ENCODE data around the gene IGSF9B. TPM values are rescaled to one million over a fixed set of nuclear protein-coding genes. Genes with fewer than 3 reads are reported as not detected.

IGSF9B gene
- total RNA-seq, 1 experiment from 2014 or later, result 10.1 TPM

GRCh38 chr11:133985981-133986944, 29.5 kb upstream of the IGSF9B start:
- ChIA-PET POLR2A (ENCODE audit: low non-redundant PET) (no interaction called here), CTCF (no interaction called here)
- no peak overlapping the region for H3K27ac ChIP-seq (ENCODE audit: low read depth, low read length, poor library complexity, severe bottlenecking)
- TF ChIP-seq CTCF (conservative IDR thresholded peaks at IDR 0.05; ENCODE audit: low read depth, low read length), result no peak
- no peak for TF ChIP-seq EZH2 (IDR thresholded peaks at IDR 0.05; ENCODE audit: borderline replicate concordance, low read depth, low read length, poor library complexity, severe bottlenecking)
- BruUV-seq (replicated peaks), result no TSS peak
- intact Hi-C loops (cut with micrococcal nuclease; ENCODE audit: unreplicated experiment), result no loop called here
- H3K36me3 ChIP-seq (ENCODE audit: insufficient read depth, low read length, poor library complexity, severe bottlenecking), result no peaks in the 10 kb centered on the region
- DNase-seq (ENCODE audit: low spot score), result peak; percentile 67
- H3K4me1 ChIP-seq (ENCODE audit: insufficient read depth, low read length, poor library complexity, severe bottlenecking), result peaks cover 15% of the 10 kb centered on the region
- H3K4me3 ChIP-seq (ENCODE audit: low read depth, low read length, poor library complexity, severe bottlenecking), result no peak overlapping the region
- no peaks in the 10 kb centered on the region for H3K9me3 ChIP-seq (ENCODE audit: low read depth, low read length, poor library complexity, severe bottlenecking)
- H3K27me3 ChIP-seq (replicated peaks; ENCODE audit: insufficient read depth, low read depth, low read length, poor library complexity), result no peaks in the 10 kb centered on the region

- intact Hi-C loops (cut with micrococcal nuclease; ENCODE audit: unreplicated experiment), result no loop called here
- Histone ChIP-seq H3K27me3 (replicated peaks; ENCODE audit: insufficient read depth, low read depth, low read length, poor library complexity) (no peaks in the 10 kb centered on the region), H3K27ac (ENCODE audit: low read depth, low read length, poor library complexity, severe bottlenecking) (no peak overlapping the region), H3K4me1 (ENCODE audit: insufficient read depth, low read length, poor library complexity, severe bottlenecking) (peaks cover 15% of the 10 kb centered on the region), H3K36me3 (ENCODE audit: insufficient read depth, low read length, poor library complexity, severe bottlenecking) (no peaks in the 10 kb centered on the region), H3K9me3 (ENCODE audit: low read depth, low read length, poor library complexity, severe bottlenecking) (no peaks in the 10 kb centered on the region), H3K4me3 (ENCODE audit: low read depth, low read length, poor library complexity, severe bottlenecking) (no peak overlapping the region)
- DNase-seq (ENCODE audit: low spot score), result no peak
- TF ChIP-seq CTCF (conservative IDR thresholded peaks at IDR 0.05; ENCODE audit: low read depth, low read length) (no peak), EZH2 (IDR thresholded peaks at IDR 0.05; ENCODE audit: borderline replicate concordance, low read depth, low read length, poor library complexity, severe bottlenecking) (no peak)
- POLR2A ChIA-PET (ENCODE audit: low non-redundant PET), result no interaction called here
- no TSS peak for BruUV-seq (replicated peaks)
- CTCF ChIA-PET, result no interaction called here
Observed at GRCh38 chr11:133984828-133985227, 28.1 kb upstream of the IGSF9B start.

- Histone ChIP-seq H3K27me3 (replicated peaks; ENCODE audit: insufficient read depth, low read depth, low read length, poor library complexity) (no peaks in the 10 kb centered on the region), H3K9me3 (ENCODE audit: low read depth, low read length, poor library complexity, severe bottlenecking) (no peaks in the 10 kb centered on the region), H3K4me1 (ENCODE audit: insufficient read depth, low read length, poor library complexity, severe bottlenecking) (peaks cover 15% of the 10 kb centered on the region), H3K4me3 (ENCODE audit: low read depth, low read length, poor library complexity, severe bottlenecking) (no peak overlapping the region), H3K36me3 (ENCODE audit: insufficient read depth, low read length, poor library complexity, severe bottlenecking) (no peaks in the 10 kb centered on the region), H3K27ac (ENCODE audit: low read depth, low read length, poor library complexity, severe bottlenecking) (no peak overlapping the region)
- intact Hi-C loops (cut with micrococcal nuclease; ENCODE audit: unreplicated experiment), result no loop called here
- ChIA-PET POLR2A (ENCODE audit: low non-redundant PET) (no interaction called here), CTCF (no interaction called here)
- BruUV-seq (replicated peaks), result no TSS peak
- DNase-seq (ENCODE audit: low spot score), result no peak
- TF ChIP-seq CTCF (conservative IDR thresholded peaks at IDR 0.05; ENCODE audit: low read depth, low read length) (no peak), EZH2 (IDR thresholded peaks at IDR 0.05; ENCODE audit: borderline replicate concordance, low read depth, low read length, poor library complexity, severe bottlenecking) (no peak)
Observed at GRCh38 chr11:133983660-133984316, 27.0 kb upstream of the IGSF9B start.
